HL-60 (cell line): ENCODE data around the gene XCR1.

Source experiments
- DNase-seq, 2 experiments: peaks; one replicate each; pipeline ENCODE4 v3.0.0-alpha.2; 2010 to 2020; ENCODE audit warnings: low read depth in 1 of 2, low spot score in 1 of 2
- H3K27ac ChIP-seq: fragments of 250-450 bp; sonication (Bioruptor Pico); replicated peaks from 2 replicates; pipeline ENCODE4 v1.5.1; 2020; ENCODE audit warnings: mild to moderate bottlenecking, moderate library complexity
- H3K27me3 ChIP-seq: fragments of 250-450 bp; sonication (Bioruptor Pico); 2 replicates; pipeline ENCODE4 v1.5.1; 2021; ENCODE audit warnings: mild to moderate bottlenecking, moderate library complexity; ENCODE audit not compliant: insufficient read depth, poor library complexity, severe bottlenecking
- H3K4me3 ChIP-seq: replicated peaks from 2 replicates; pipeline ENCODE4 v1.5.1; 2011; ENCODE audit warnings: mild to moderate bottlenecking, control low read depth, low read length; ENCODE audit not compliant: insufficient read depth
- CTCF ChIP-seq: IDR thresholded peaks from one replicate; pipeline ENCODE4 v1.5.1; 2011; ENCODE audit warnings: low read length, control low read depth, inconsistent platforms; ENCODE audit not compliant: insufficient read depth
- GABPA ChIP-seq: IDR thresholded peaks from 2 replicates; pipeline ENCODE4 v1.6.1; 2012; ENCODE audit warnings: low read depth
- POLR2AphosphoS5 ChIP-seq: IDR thresholded peaks from 2 replicates; pipeline ENCODE4 v1.6.1; 2012; ENCODE audit warnings: low read depth
- REST ChIP-seq: IDR thresholded peaks from 2 replicates; pipeline ENCODE4 v1.6.1; 2012; ENCODE audit warnings: low read depth; ENCODE audit not compliant: insufficient replicate concordance
- SPI1 ChIP-seq: IDR thresholded peaks from 2 replicates; pipeline ENCODE4 v1.6.1; 2012; ENCODE audit warnings: low read depth, mild to moderate bottlenecking, borderline replicate concordance

XCR1 gene

GRCh38 chr3:45969953-45970352 lies 57.3 kb downstream of the XCR1 start:
- TF ChIP-seq CTCF, result no peak
- no peak for TF ChIP-seq REST
- no peak for TF ChIP-seq GABPA
- no peak for TF ChIP-seq POLR2AphosphoS5
- TF ChIP-seq SPI1, result no peak
- DNase-seq, result no peak
- H3K27ac ChIP-seq, result no peak overlapping the region
- no peaks in the 10 kb centered on the region for H3K27me3 ChIP-seq
- no peak overlapping the region for H3K4me3 ChIP-seq

- Histone ChIP-seq H3K27me3 (no peaks in the 10 kb centered on the region), H3K4me3 (no peak overlapping the region), H3K27ac (no peak overlapping the region)
- DNase-seq, result no peak
- no peak for TF ChIP-seq SPI1
Measured at GRCh38 chr3:45969116-45969515, 58.2 kb downstream of the XCR1 start.

- no peak overlapping the region for H3K27ac ChIP-seq
Measured at GRCh38 chr3:45968706-45969105, 58.6 kb downstream of the XCR1 start.

More at GRCh38 chr3:45968706-45969105, 58.6 kb downstream of the XCR1 start:
- DNase-seq, result no peak
- Histone ChIP-seq H3K27me3 (no peaks in the 10 kb centered on the region), H3K4me3 (no peak overlapping the region)
- TF ChIP-seq POLR2AphosphoS5 (no peak), SPI1 (no peak), REST (no peak), CTCF (no peak), GABPA (no peak)
